Psoas muscle (tissue), 8 donors: ENCODE results near the gene KLHDC10. TPM values are rescaled to one million over a fixed set of nuclear protein-coding genes. Genes with fewer than 3 reads are reported as not detected.

Experiments
- ATAC-seq, 4 donors: fragments of 200-7000 bp; cut with Tn5 transposase; one replicate each; pipeline ENCODE4 v1.9.1; 2020; ENCODE audit warnings: moderate library complexity in 3 of 4, mild to moderate bottlenecking in 2 of 4
- DNase-seq, 2 donors: peaks; one replicate each; pipeline ENCODE4 v3.0.0-alpha.2; 2020
- H3K27ac ChIP-seq: fragments of 200-600 bp; one replicate; pipeline ENCODE4 v1.8.0; 2022
- H3K27me3 ChIP-seq, 3 donors: fragments of 200-600 bp in 1 of 3; one replicate each; pipeline versions ENCODE4 v1.6.1 to v1.8.0; 2013 to 2022; ENCODE audit warnings: low read length in 2 of 3, mild to moderate bottlenecking in 2 of 3, moderate library complexity in 1 of 3; ENCODE audit not compliant: insufficient read depth in 3 of 3
- H3K36me3 ChIP-seq, 2 donors: fragments of 200-600 bp in 1 of 2; one replicate each; pipeline versions ENCODE4 v1.6.1 to v1.8.0; 2013 to 2022; ENCODE audit warnings: low read depth in 1 of 2, mild to moderate bottlenecking in 1 of 2, moderate library complexity in 1 of 2; ENCODE audit not compliant: insufficient read depth in 1 of 2
- H3K4me1 ChIP-seq: fragments of 200-600 bp; one replicate; pipeline ENCODE4 v1.8.0; 2022
- H3K4me3 ChIP-seq: fragments of 200-600 bp; one replicate; pipeline ENCODE4 v1.8.0; 2022; ENCODE audit warnings: mild to moderate bottlenecking
- H3K9me3 ChIP-seq: fragments of 200-600 bp; one replicate; pipeline ENCODE4 v1.8.0; 2022
- WGBS, 3 donors: extraction: QIAGEN DNeasy Blood & Tissue Kit; methylation state at CpG; one replicate each; pipeline versions ENCODE4 v1.1.6 to v1.1.7; 2013; 5-methylcytosine and 5-hydroxymethylcytosine counted together
- intact Hi-C, 2 donors: fragments of 100-400 bp; cut with DNase I; formaldehyde crosslinking; loops; one replicate each; pipeline versions ENCODE4 v1.11.0 to v1.14.2; 2022
- polyA plus RNA-seq, 3 donors: library from polyadenylated mRNA; stranded (reverse); fragments of 200-250 nt; gene quantifications; one replicate each; pipeline ENCODE4 v1.2.3, GENCODE V29; 2013
- total RNA-seq, 4 donors: library from RNA; stranded (reverse); fragmentation: NEBNext Ultra II Directional in 2 of 4; extraction: Animal tissue kit (Norgen Biotek cat#: 25700) in 2 of 4; gene quantifications; one replicate each; pipeline versions ENCODE4 v1.2.1 to v1.2.4, GENCODE V29; 2021 to 2023
- TF ChIP-seq, protein P1 (sequence below): fragments of 200-600 bp; IDR thresholded peaks from one replicate; pipeline ENCODE4 v1.8.0; 2022; ENCODE audit warnings: antibody characterized with exemption
- donor health status: healthy with polysubstance abuse.
- donor health status: DM: no; HTN: no; CAD: no; lungs with moderate emphysema.
- donor health status: Bipolar disorder and iron deficiency.
- donor health status: healthy.
- donor health status: DM: yes; HTN: yes; CAD: no.
- donor health status: DM: no; HTN: no; CAD: no.
- donor health status: DM: no; HTN: no; CAD: no.
- donor health status: DM: yes; HTN: yes; CAD: no.

The KLHDC10 gene
- total and polyA plus RNA-seq, 7 donors: 17.6 to 49.6 (median 33.8) TPM

DNA sequence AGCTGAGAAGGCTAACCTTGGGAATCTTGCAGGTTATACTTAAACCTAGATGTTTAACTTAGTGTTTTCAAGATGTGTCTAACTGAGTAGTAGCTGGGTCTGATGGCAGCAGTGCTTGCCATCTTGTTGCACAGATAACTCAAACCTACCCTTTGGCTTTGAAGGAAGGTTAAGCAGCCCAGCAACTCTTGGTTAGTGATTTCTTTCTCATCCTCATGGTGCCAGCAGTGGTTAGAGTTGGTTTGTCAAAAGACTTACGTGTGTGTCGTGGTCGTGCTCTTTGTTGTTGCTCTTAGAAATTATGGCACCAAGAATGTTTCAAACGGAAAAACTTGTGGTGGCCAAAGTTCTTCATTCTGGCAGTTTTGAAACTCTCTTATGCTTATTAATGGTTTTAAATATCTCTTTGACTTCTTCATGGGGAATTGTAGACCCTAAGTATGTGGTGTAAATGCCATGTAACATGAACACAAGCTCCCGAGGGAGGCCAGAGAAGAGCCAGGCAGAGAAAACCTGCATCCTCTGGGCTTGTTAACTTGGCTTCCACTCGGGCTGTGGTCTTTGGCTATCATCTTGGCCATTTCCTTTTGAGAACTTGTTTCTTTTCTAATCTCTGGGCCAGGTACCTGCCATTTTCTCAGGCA lies 61.0 kb downstream of the KLHDC10 start:
- Histone ChIP-seq H3K27ac (no peak overlapping the region), H3K27me3 (no peaks in the 10 kb centered on the region), H3K36me3 (peaks cover 3 to 89% of the 10 kb centered on the region in 2 donors), H3K4me3 (no peak overlapping the region), H3K4me1 (peaks cover 6% of the 10 kb centered on the region), H3K9me3 (no peaks in the 10 kb centered on the region)
- intact Hi-C loops: no loop called here
- 60 to 77% (median 64%) methylated on average over 6 of the region's 6 CpGs for WGBS, 3 donors
- no peak for DNase-seq
- no peak for ATAC-seq
- TF ChIP-seq, protein P1, sequence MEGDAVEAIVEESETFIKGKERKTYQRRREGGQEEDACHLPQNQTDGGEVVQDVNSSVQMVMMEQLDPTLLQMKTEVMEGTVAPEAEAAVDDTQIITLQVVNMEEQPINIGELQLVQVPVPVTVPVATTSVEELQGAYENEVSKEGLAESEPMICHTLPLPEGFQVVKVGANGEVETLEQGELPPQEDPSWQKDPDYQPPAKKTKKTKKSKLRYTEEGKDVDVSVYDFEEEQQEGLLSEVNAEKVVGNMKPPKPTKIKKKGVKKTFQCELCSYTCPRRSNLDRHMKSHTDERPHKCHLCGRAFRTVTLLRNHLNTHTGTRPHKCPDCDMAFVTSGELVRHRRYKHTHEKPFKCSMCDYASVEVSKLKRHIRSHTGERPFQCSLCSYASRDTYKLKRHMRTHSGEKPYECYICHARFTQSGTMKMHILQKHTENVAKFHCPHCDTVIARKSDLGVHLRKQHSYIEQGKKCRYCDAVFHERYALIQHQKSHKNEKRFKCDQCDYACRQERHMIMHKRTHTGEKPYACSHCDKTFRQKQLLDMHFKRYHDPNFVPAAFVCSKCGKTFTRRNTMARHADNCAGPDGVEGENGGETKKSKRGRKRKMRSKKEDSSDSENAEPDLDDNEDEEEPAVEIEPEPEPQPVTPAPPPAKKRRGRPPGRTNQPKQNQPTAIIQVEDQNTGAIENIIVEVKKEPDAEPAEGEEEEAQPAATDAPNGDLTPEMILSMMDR: no peak

DNA sequence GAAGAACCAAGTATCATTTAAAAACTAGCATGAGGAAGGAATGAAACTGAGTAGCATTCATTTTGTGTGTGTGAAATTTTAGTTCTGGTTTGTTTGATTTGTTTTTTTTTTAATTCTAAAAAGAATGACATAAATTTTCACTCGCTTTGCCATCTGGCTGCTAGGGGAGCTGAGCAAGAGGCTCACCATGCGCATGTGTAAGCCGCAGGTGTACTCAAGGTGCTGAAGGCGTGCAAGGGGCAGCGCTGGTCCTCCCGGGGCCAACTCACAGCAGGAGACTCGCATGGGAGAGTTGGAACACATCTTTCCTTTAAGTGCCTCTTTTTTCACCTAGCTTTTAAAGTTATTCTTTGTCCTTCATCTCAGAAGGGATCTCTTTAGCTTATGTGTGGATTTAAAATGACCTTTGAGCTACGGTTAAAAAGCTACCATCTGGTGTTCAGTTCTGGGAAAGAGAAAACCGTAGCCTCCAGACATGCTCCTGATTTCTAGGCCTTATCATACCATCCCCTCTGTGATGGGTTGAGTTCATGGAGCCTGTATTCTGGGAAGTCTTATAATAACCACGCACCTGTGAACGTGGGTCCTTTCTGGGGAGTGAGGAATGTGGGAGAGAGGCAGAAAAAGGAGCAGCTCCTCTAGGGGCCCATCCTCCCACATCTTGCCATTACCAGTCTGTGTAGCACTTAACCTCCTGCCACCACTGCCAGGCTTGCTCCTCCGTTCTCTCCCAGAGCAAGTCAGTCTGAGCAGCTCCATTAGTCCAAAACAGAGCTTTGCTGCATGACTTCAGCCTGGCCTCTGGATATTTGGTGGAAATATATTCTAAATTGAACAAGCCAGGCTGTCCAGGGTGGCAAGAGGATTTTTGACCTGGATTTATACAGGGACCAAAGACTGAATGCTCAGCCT lies 61.9 kb downstream of the KLHDC10 start:
- peaks cover 5% of the 10 kb centered on the region for H3K4me1 ChIP-seq
- no peak overlapping the region for H3K4me3 ChIP-seq
- TF ChIP-seq, protein P1: no peak
- intact Hi-C loops: no loop called here
- H3K27me3 ChIP-seq: no peaks in the 10 kb centered on the region
- DNase-seq (no peak), ATAC-seq (no peak)
- H3K36me3 ChIP-seq: peaks cover 3 to 89% of the 10 kb centered on the region in 2 donors
- H3K27ac ChIP-seq: no peak overlapping the region
- WGBS, 3 donors: 87 to 92% (median 89%) methylated on average over 12 of the region's 12 CpGs
- no peaks in the 10 kb centered on the region for H3K9me3 ChIP-seq

DNA sequence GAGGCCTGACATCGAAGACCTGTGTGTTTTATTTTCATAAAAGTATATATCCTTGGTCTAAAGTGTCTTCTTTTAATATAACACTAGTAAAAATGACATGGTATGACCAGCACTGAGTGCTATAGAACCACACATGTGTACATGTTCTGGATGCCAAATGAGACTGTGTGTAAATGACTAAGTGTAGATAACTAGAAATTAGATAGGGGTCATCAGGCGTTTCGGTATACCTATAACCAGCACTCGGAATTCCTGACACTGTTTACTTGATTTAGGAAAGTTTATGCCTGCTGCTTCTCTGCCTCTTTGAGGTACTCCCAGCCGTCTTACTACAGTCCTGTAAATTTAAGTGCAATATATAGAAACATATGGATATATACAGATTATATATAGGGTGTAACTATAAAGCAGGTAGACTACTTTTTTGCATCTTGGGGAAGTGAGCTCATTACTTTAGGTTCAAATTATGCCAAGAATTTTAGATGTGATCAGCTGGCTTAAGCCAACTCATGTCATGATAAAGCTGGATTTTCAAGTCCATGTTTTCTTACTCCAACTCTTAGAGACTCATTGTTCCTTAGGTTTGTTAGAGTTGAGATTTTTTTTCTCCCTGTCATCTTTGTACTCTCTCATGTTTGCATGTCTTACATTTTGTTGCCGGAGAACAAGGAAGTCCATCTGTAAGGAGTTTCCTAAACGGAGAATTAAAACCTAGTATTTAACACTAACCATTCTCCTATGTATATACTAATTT lies 62.9 kb downstream of the KLHDC10 start:
- intact Hi-C loops: no loop called here
- H3K9me3 ChIP-seq: no peaks in the 10 kb centered on the region
- H3K36me3 ChIP-seq: peaks cover 3 to 90% of the 10 kb centered on the region in 2 donors
- H3K4me1 ChIP-seq: no peaks in the 10 kb centered on the region
- TF ChIP-seq, protein P1: no peak
- H3K27ac ChIP-seq: no peak overlapping the region
- DNase-seq (no peak), ATAC-seq (no peak)
- no peak overlapping the region for H3K4me3 ChIP-seq
- 89 to 91% (median 90%) methylated on average over 7 of the region's 7 CpGs for WGBS, 3 donors
- no peaks in the 10 kb centered on the region for H3K27me3 ChIP-seq

DNA sequence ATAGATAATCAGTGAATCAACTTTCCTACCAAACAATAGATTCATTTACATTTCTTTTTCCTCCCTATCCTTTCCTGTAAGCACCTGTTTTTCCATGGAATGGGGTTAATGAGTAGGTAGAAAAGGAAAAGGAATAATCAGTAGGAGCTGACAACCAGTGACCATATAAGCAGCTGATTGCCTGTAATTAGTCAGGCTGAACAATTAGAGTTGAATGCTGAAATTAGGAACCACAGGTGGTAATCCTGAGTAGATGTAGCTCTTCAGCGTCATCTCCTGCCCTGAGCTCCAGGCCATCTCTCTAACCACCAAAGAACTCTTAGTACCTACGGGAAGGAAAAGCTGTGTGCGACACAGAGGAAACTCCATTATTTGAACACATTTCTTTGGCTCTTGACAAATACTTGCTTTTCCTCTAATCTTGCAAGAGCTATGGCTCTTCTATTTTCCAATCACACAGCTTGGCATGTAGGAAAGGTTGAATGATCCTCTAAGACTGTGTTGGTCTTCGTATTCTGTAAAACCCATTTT lies 63.8 kb downstream of the KLHDC10 start:
- Histone ChIP-seq H3K9me3 (no peaks in the 10 kb centered on the region), H3K4me3 (no peak overlapping the region), H3K4me1 (no peaks in the 10 kb centered on the region), H3K27me3 (no peaks in the 10 kb centered on the region), H3K36me3 (peaks cover 3 to 83% of the 10 kb centered on the region in 2 donors), H3K27ac (no peak overlapping the region)
- TF ChIP-seq, protein P1: no peak
- WGBS, 3 donors: 94 to 99% (median 96%) methylated on average over 4 of the region's 4 CpGs
- ATAC-seq: no peak
- intact Hi-C loops: no loop called here
- no peak for DNase-seq
